Sciatic nerve (tissue), 2 donors: Measurements from ENCODE around the gene ALDOC. TPM values are rescaled to one million over a fixed set of nuclear protein-coding genes. Genes with fewer than 3 reads are reported as not detected.
"Not testable (repeated sequence)": the region's sequence is repeated elsewhere in the genome, so short reads cannot be mapped to it uniquely, and the experiment has no call there.

Experiments used
- ATAC-seq: fragments of 200-7000 bp; cut with Tn5 transposase; one replicate; pipeline ENCODE4 v1.9.1; 2020; ENCODE audit warnings: mild to moderate bottlenecking, moderate library complexity
- DNase-seq: peaks from one replicate; pipeline ENCODE4 v3.0.0-alpha.2; 2020; ENCODE audit warnings: low spot score
- intact Hi-C: fragments of 100-400 bp; cut with DNase I; formaldehyde crosslinking; loops from one replicate; pipeline ENCODE4 v1.14.2; 2022
- total RNA-seq: library from RNA; stranded (reverse); fragmentation: NEBNext Ultra II Directional; extraction: Animal tissue kit (Norgen Biotek cat#: 25700); gene quantifications from one replicate; pipeline ENCODE4 v1.2.1, GENCODE V29; 2021
- donor health status: DM: no; HTN: no; CAD: no.
- donor health status: DM: no; HTN: no; CAD: no.

The ALDOC gene
- total RNA-seq, 1 donor from 2014 or later: 99.7 TPM

- ATAC-seq (no peak), DNase-seq (no peak)
- intact Hi-C loops: loop anchor here (5.0 kb wide), 1 partner anchor 955 kb away; no protein-coding TSS in a partner anchor
These were observed 21.1 kb upstream of the ALDOC start for GRCh38 chr17:28597606-28598383.

- DNase-seq (no peak), ATAC-seq (no peak)
- intact Hi-C loops: no loop called here
These were observed 15.6 kb upstream of the ALDOC start for GRCh38 chr17:28592260-28592659.

- ATAC-seq: no peak
- intact Hi-C loops: no loop called here
- no peak for DNase-seq
These were observed 9.2 kb upstream of the ALDOC start for GRCh38 chr17:28585851-28586250.

GRCh38 chr17:28584434-28584833 lies 7.7 kb upstream of the ALDOC start:
- intact Hi-C loops: no loop called here
- ATAC-seq: no peak
- DNase-seq: no peak

- ATAC-seq (no peak), DNase-seq (no peak)
- intact Hi-C loops: no loop called here
These were observed 5.8 kb upstream of the ALDOC start for GRCh38 chr17:28582513-28582912.

GRCh38 chr17:28580959-28581358 lies 4.3 kb upstream of the ALDOC start:
- intact Hi-C loops: no loop called here
- DNase-seq (no peak), ATAC-seq (no peak)

- no peak for ATAC-seq
- intact Hi-C loops: no loop called here
- no peak for DNase-seq
These were observed 2.8 kb upstream of the ALDOC start for GRCh38 chr17:28579526-28579925.

- ATAC-seq: no peak
- no peak for DNase-seq
- intact Hi-C loops: no loop called here
These were observed 1.8 kb upstream of the ALDOC start for GRCh38 chr17:28578246-28579195.

- intact Hi-C loops: no loop called here
- no peak for DNase-seq
- ATAC-seq: no peak
These were observed 750 bp upstream of the ALDOC start for GRCh38 chr17:28577466-28577824.

- not testable (repeated sequence) for ATAC-seq
These were observed 679 bp downstream of the ALDOC start for GRCh38 chr17:28576016-28576415.

GRCh38 chr17:28575126-28575795 lies 1.4 kb downstream of the ALDOC start:
- intact Hi-C loops: no loop called here
- DNase-seq (no peak), ATAC-seq (no peak)

More at GRCh38 chr17:28576016-28576415, 679 bp downstream of the ALDOC start:
- DNase-seq, intact Hi-C loops: not testable (repeated sequence)

- intact Hi-C loops: no loop called here
- DNase-seq (no peak), ATAC-seq (no peak)
These were observed 2.2 kb downstream of the ALDOC start for GRCh38 chr17:28574526-28574925.

GRCh38 chr17:28573966-28574480 lies 2.7 kb downstream of the ALDOC start:
- intact Hi-C loops: no loop called here
- DNase-seq (no peak), ATAC-seq (no peak)

GRCh38 chr17:28573521-28573920 lies 3.2 kb downstream of the ALDOC start:
- ATAC-seq (no peak), DNase-seq (no peak)
- intact Hi-C loops: no loop called here

- ATAC-seq (no peak), DNase-seq (no peak)
- intact Hi-C loops: no loop called here
These were observed 3.7 kb downstream of the ALDOC start for GRCh38 chr17:28573040-28573380.

- ATAC-seq (no peak), DNase-seq (no peak)
- intact Hi-C loops: no loop called here
These were observed 4.2 kb downstream of the ALDOC start for GRCh38 chr17:28572259-28573039.

- ATAC-seq (peak; percentile 99), DNase-seq (peak; percentile 96)
- intact Hi-C loops: no loop called here
These were observed 5.2 kb downstream of the ALDOC start, which contains the start of gene PIGS for GRCh38 chr17:28571361-28572122. PIGS (minus strand) TSS chr17:28571524; CDS start chr17:28571496, 28 bp downstream.
